ENCODE measurements around the gene PRUNE2. TPM values are rescaled to one million over a fixed set of nuclear protein-coding genes. Genes with fewer than 3 reads are reported as not detected.
"Not testable (repeated sequence)": the region's sequence is repeated elsewhere in the genome, so short reads cannot be mapped to it uniquely, and the experiment has no call there.

Gene PRUNE2
- total RNA-seq, 4 donors from 2014 or later: 3.6 to 16.2 (median 6.4) TPM

GRCh38 chr9:76595645-76596044 is 310.3 kb downstream of the PRUNE2 start:
- Histone ChIP-seq H3K9me3 (no peaks in the 10 kb centered on the region), H3K4me3 (no peak overlapping the region), H3K36me3 (no peaks in the 10 kb centered on the region), H3K4me1 (peaks cover 3% of the 10 kb centered on the region), H3K27me3 (no peaks in the 10 kb centered on the region), H3K27ac (no peak overlapping the region)
- no peak for DNase-seq (ENCODE audit: low spot score in 2 of 2)
- no peak for TF ChIP-seq POLR2AphosphoS5 (IDR thresholded peaks at IDR 0.05)
- no peak for TF ChIP-seq CTCF (IDR thresholded peaks at IDR 0.05)
- no peak for TF ChIP-seq POLR2A (IDR thresholded peaks at IDR 0.05)
- no peak for TF ChIP-seq EP300 (IDR thresholded peaks at IDR 0.05)
- 58% methylated on average over 3 of the region's 3 CpGs for WGBS

- H3K4me1 ChIP-seq: peaks cover 3% of the 10 kb centered on the region
- H3K27me3 ChIP-seq: no peaks in the 10 kb centered on the region
- DNase-seq (ENCODE audit: low spot score in 2 of 2): no peak
- H3K27ac ChIP-seq: no peak overlapping the region
- H3K36me3 ChIP-seq: no peaks in the 10 kb centered on the region
- TF ChIP-seq CTCF (IDR thresholded peaks at IDR 0.05) (no peak), POLR2A (IDR thresholded peaks at IDR 0.05) (no peak), POLR2AphosphoS5 (IDR thresholded peaks at IDR 0.05) (no peak), EP300 (IDR thresholded peaks at IDR 0.05) (no peak)
- 55% methylated on average over 4 of the region's 4 CpGs for WGBS
- no peak overlapping the region for H3K4me3 ChIP-seq
- H3K9me3 ChIP-seq: no peaks in the 10 kb centered on the region
Measured at GRCh38 chr9:76594764-76595424, 311.0 kb downstream of the PRUNE2 start.

GRCh38 chr9:76593961-76594735 is 311.8 kb downstream of the PRUNE2 start:
- not testable (repeated sequence) for H3K9me3 ChIP-seq; H3K4me3 ChIP-seq; H3K27ac ChIP-seq; H3K4me1 ChIP-seq; DNase-seq (ENCODE audit: low spot score in 2 of 2); H3K27me3 ChIP-seq; H3K36me3 ChIP-seq
- WGBS: 68% methylated on average over 4 of the region's 4 CpGs

- Histone ChIP-seq H3K4me1 (peaks cover 3% of the 10 kb centered on the region), H3K27me3 (no peaks in the 10 kb centered on the region), H3K27ac (no peak overlapping the region), H3K9me3 (no peaks in the 10 kb centered on the region), H3K36me3 (no peaks in the 10 kb centered on the region), H3K4me3 (no peak overlapping the region)
- 30% methylated on average over 2 of the region's 2 CpGs for WGBS
- TF ChIP-seq POLR2A (IDR thresholded peaks at IDR 0.05) (no peak), POLR2AphosphoS5 (IDR thresholded peaks at IDR 0.05) (no peak)
- no peak for DNase-seq (ENCODE audit: low spot score in 2 of 2)
Measured at GRCh38 chr9:76592974-76593347, 313.0 kb downstream of the PRUNE2 start.

- no peaks in the 10 kb centered on the region for H3K36me3 ChIP-seq
- H3K27me3 ChIP-seq: no peaks in the 10 kb centered on the region
- DNase-seq (ENCODE audit: low spot score in 2 of 2): no peak
- TF ChIP-seq POLR2A (IDR thresholded peaks at IDR 0.05): no peak
- TF ChIP-seq CTCF (IDR thresholded peaks at IDR 0.05): no peak
- no peak for TF ChIP-seq POLR2AphosphoS5 (IDR thresholded peaks at IDR 0.05)
- TF ChIP-seq EP300 (IDR thresholded peaks at IDR 0.05): no peak
- WGBS: 47% methylated on average over 6 of the region's 6 CpGs
- H3K4me1 ChIP-seq: peaks cover 3% of the 10 kb centered on the region
- no peaks in the 10 kb centered on the region for H3K9me3 ChIP-seq
- H3K27ac ChIP-seq: no peak overlapping the region
- H3K4me3 ChIP-seq: no peak overlapping the region
Measured at GRCh38 chr9:76592091-76592973, 313.6 kb downstream of the PRUNE2 start.
